IMR-90 (cell line): Measurements from ENCODE around the gene ZNF575. TPM values are rescaled to one million over a fixed set of nuclear protein-coding genes. Genes with fewer than 3 reads are reported as not detected.

Experiments
- ATAC-seq: fragments of 200-7000 bp; cut with Tn5 transposase; 2 replicates; pipeline ENCODE4 v1.9.1; 2020; ENCODE audit warnings: low read depth, mild to moderate bottlenecking, moderate library complexity
- BruUV-seq: library from RNA; stranded (reverse); fragments of 400-500 nt; replicated peaks from 2 replicates; lab custom pipeline; 2021; lab: Mats Ljungman, UMichigan
- CTCF ChIA-PET: fragments of 300-600 bp; formaldehyde crosslinking; extraction: SDS; loops from one replicate; lab custom pipeline; 2021; ENCODE audit warnings: antibody characterized with exemption; lab: Yijun Ruan, JAX
- POLR2A ChIA-PET: fragments of 300-600 bp; sonication (Branson Sonifier 250); formaldehyde crosslinking; loops from one replicate; lab custom pipeline; 2022; ENCODE audit warnings: antibody characterized with exemption; ENCODE audit not compliant: unreplicated experiment; lab: Charles Lee
- DNase-seq: peaks from one replicate; pipeline ENCODE4 v3.0.0; 2013
- H2AFZ ChIP-seq: replicated peaks from 2 replicates; pipeline ENCODE3; 2013; ENCODE audit warnings: low read length, mild to moderate bottlenecking; ENCODE audit not compliant: poor library complexity
- H2AK5ac ChIP-seq: 2 replicates; pipeline ENCODE4 v1.6.1; 2013; ENCODE audit warnings: low read depth, low read length, inconsistent platforms
- H2AK9ac ChIP-seq: replicated peaks from 2 replicates; pipeline ENCODE3; 2013; ENCODE audit warnings: mild to moderate bottlenecking, low read depth, low read length, moderate library complexity; ENCODE audit not compliant: poor library complexity
- H2BK120ac ChIP-seq: 2 replicates; pipeline ENCODE4 v1.6.1; 2013; ENCODE audit warnings: low read depth, low read length, inconsistent platforms
- H2BK15ac ChIP-seq: 3 replicates; pipeline ENCODE4 v1.6.1; 2013; ENCODE audit warnings: low read depth, low read length, inconsistent platforms
- H2BK20ac ChIP-seq: 2 replicates; pipeline ENCODE4 v1.6.1; 2013; ENCODE audit warnings: low read depth, mild to moderate bottlenecking, inconsistent platforms, low read length, moderate library complexity
- H2BK5ac ChIP-seq: 2 replicates; pipeline ENCODE4 v1.6.1; 2013; ENCODE audit warnings: mild to moderate bottlenecking, low read depth, low read length, inconsistent platforms; ENCODE audit not compliant: poor library complexity, severe bottlenecking
- H3K14ac ChIP-seq: replicated peaks from 2 replicates; pipeline ENCODE4 v1.6.1; 2013; ENCODE audit warnings: low read depth, low read length, inconsistent platforms
- H3K18ac ChIP-seq: 2 replicates; pipeline ENCODE4 v1.6.1; 2013; ENCODE audit warnings: low read depth, low read length, control low read depth
- H3K23ac ChIP-seq: 2 replicates; pipeline ENCODE4 v1.6.1; 2013; ENCODE audit warnings: low read depth, low read length, inconsistent platforms
- H3K27ac ChIP-seq: 2 replicates; pipeline ENCODE4 v1.5.1; 2013; ENCODE audit warnings: mild to moderate bottlenecking, control low read depth, low read length; ENCODE audit not compliant: insufficient read depth
- H3K27me3 ChIP-seq: 2 replicates; pipeline ENCODE4 v1.6.1; 2013; ENCODE audit warnings: low read length; ENCODE audit not compliant: control insufficient read depth, insufficient read depth
- H3K36me3 ChIP-seq: 2 replicates; pipeline ENCODE4 v1.6.1; 2013; ENCODE audit warnings: low read length, mixed read lengths; ENCODE audit not compliant: control insufficient read depth, insufficient read depth
- H3K4ac ChIP-seq: 2 replicates; pipeline ENCODE4 v1.6.1; 2013; ENCODE audit warnings: low read depth, low read length, inconsistent platforms
- H3K4me1 ChIP-seq: 2 replicates; pipeline ENCODE4 v1.6.1; 2013; ENCODE audit warnings: low read length, mixed read lengths; ENCODE audit not compliant: control insufficient read depth, insufficient read depth
- H3K4me2 ChIP-seq: 2 replicates; pipeline ENCODE4 v1.6.1; 2013; ENCODE audit warnings: low read depth, mild to moderate bottlenecking, control low read depth, low read length, moderate library complexity
- H3K4me3 ChIP-seq: 2 replicates; pipeline ENCODE4 v1.5.1; 2013; ENCODE audit warnings: low read depth, mild to moderate bottlenecking, control low read depth, low read length, moderate library complexity; ENCODE audit not compliant: insufficient read depth
- H3K56ac ChIP-seq: 2 replicates; pipeline ENCODE4 v1.6.1; 2013; ENCODE audit warnings: low read length, inconsistent platforms; ENCODE audit not compliant: insufficient read depth; ENCODE audit errors: extremely low read depth
- H3K79me1 ChIP-seq, 2 experiments: 2 replicates each; pipeline ENCODE4 v1.6.1; 2013; ENCODE audit warnings: low read length in 2 of 2, inconsistent platforms in 1 of 2, low read depth in 1 of 2
- H3K9ac ChIP-seq: 2 replicates; pipeline ENCODE4 v1.6.1; 2013; ENCODE audit warnings: low read depth, low read length, control low read depth
- H3K9me1 ChIP-seq: 2 replicates; pipeline ENCODE4 v1.6.1; 2013; ENCODE audit warnings: low read length, inconsistent platforms; ENCODE audit not compliant: insufficient read depth
- H3K9me3 ChIP-seq: 2 replicates; pipeline ENCODE4 v1.6.1; 2013; ENCODE audit warnings: low read length; ENCODE audit not compliant: control insufficient read depth, insufficient read depth
- H4K20me1 ChIP-seq: 2 replicates; pipeline ENCODE4 v1.6.1; 2013; ENCODE audit warnings: low read length, inconsistent platforms; ENCODE audit not compliant: insufficient read depth
- H4K5ac ChIP-seq: 2 replicates; pipeline ENCODE4 v1.6.1; 2013; ENCODE audit warnings: mild to moderate bottlenecking, low read depth, low read length, control low read depth
- H4K8ac ChIP-seq, 2 experiments: 2 replicates each; pipeline ENCODE4 v1.6.1; 2013; ENCODE audit warnings: low read depth in 2 of 2, low read length in 2 of 2, control low read depth in 1 of 2, inconsistent platforms in 1 of 2
- H4K91ac ChIP-seq: 2 replicates; pipeline ENCODE4 v1.6.1; 2013; ENCODE audit warnings: low read depth, low read length, inconsistent platforms; ENCODE audit not compliant: insufficient read depth
- CEBPB ChIP-seq: IDR thresholded peaks from 2 replicates; pipeline ENCODE4 v1.6.1; 2012; ENCODE audit warnings: low read depth, low read length, improper control_type of control experiment
- ELK1 ChIP-seq: fragments of 150-350 bp; IDR thresholded peaks from 2 replicates; pipeline ENCODE4 v1.6.1; 2016; ENCODE audit warnings: low read depth, mild to moderate bottlenecking, low read length, moderate library complexity, borderline replicate concordance
- MAZ ChIP-seq: IDR thresholded peaks from 2 replicates; pipeline ENCODE4 v1.6.1; 2012; ENCODE audit warnings: low read depth, mild to moderate bottlenecking, low read length, improper control_type of control experiment, moderate library complexity, borderline replicate concordance
- RCOR1 ChIP-seq: IDR thresholded peaks from 2 replicates; pipeline ENCODE4 v1.6.1; 2012; ENCODE audit warnings: mild to moderate bottlenecking, low read length, improper control_type of control experiment; ENCODE audit not compliant: insufficient replicate concordance
- WGBS, 2 experiments: methylation state at CpG; one replicate each; pipeline versions ENCODE4 v1.1.5 to v1.1.7; 2013; ENCODE audit warnings: missing lambda C conversion rate in 2 of 2; ENCODE audit not compliant: insufficient read length in 1 of 2; ENCODE audit errors: extremely low coverage in 2 of 2; 5-methylcytosine and 5-hydroxymethylcytosine counted together
- dilution Hi-C: fragments of 300-500 bp; cut with HindIII; formaldehyde crosslinking; loops from one replicate; pipeline ENCODE4 v1.14.3; 2018; ENCODE audit warnings: low sequenced_read_pairs; ENCODE audit not compliant: unreplicated experiment
- in situ Hi-C: fragments of 300-500 bp; cut with MboI; formaldehyde crosslinking; loops from 3 replicates; pipeline ENCODE4 v1.14.3; 2019; ENCODE audit warnings: low sequenced_read_pairs, inconsistent platforms, mixed read lengths
- intact Hi-C: fragments of 100-400 bp; cut with micrococcal nuclease; formaldehyde crosslinking; loops from 2 replicates; pipeline ENCODE4 v1.10.0; 2022
- polyA plus RNA-seq, 3 experiments: library from polyadenylated mRNA; depleted of rRNA; stranded (reverse); fragments of >200 nt; gene quantifications; 2 replicates each; pipeline ENCODE4 v1.2.3, GENCODE V29; 2012; ENCODE audit warnings: low replicate concordance in 1 of 3
- total RNA-seq: library from RNA; depleted of rRNA; stranded (reverse); fragments of >200 nt; gene quantifications from 2 replicates; pipeline ENCODE4 v1.2.3, GENCODE V29; 2012

Gene ZNF575
- total and polyA plus RNA-seq, 2 of the 4 experiments (the other 2 are of a cell fraction), result 0.77 TPM; not detected in 1

DNA sequence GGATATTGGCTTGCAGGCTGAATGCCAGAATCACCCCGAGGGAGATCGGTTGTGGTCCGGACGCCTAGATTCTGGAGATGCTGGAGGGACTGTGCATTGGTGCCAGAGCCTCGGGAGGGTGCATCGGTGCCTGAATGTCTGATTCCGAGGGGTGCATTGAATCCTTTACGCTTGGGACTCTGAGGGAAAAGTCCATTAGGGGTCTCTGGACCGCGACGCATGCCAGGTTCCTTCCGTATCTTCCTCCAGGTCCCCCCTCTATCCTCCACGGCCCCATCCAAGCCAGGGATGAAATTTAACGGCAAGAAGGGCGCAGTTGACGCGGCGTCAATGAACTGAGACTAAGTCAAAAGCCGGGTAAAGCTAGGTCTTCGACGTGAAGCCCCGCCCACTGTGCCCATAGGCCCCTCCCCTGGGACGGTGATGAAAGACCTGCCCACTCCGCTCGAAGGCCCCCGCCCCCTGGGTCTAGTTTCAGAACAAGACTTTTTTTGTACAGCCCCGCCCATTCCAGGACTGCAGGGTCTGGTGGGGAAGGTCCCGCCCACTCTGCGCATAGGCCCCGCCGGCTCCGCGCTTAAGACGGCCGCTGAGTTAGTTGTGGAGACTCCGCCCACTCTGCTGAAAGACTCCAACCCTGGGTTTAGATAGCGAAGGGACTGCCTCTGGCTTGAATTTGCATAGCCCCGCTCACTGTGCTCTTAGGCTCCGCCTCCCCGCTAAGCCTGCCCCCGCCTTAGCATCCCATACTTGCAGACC, 737 bp downstream of the ZNF575 start:
- peak; percentile 99 for DNase-seq
- H2AK5ac ChIP-seq, result peak overlapping the region; percentile 31; the same call in 1 of the 2 replicates
- peak overlapping the region; percentile 77 to 84 for H4K8ac ChIP-seq
- 0 out of 2 replicates have a peak, but pooled peaks cover 1% of the 10 kb centered on the region for H3K36me3 ChIP-seq
- in situ Hi-C loops (no loop called here), intact Hi-C loops (loop anchor here (2.0 kb wide), 1 partner anchor 61 kb away; no protein-coding TSS in a partner anchor), dilution Hi-C loops (no loop called here)
- H4K91ac ChIP-seq, result peak overlapping the region; percentile 55
- 0 out of 2 replicates have a peak overlapping the region, but pooled peaks have one; percentile 3 for H2BK20ac ChIP-seq
- no TSS peak for BruUV-seq
- H2BK120ac ChIP-seq, result 0 out of 2 replicates have a peak overlapping the region, but pooled peaks have one; percentile 44
- peak overlapping the region; percentile 18 for H2BK5ac ChIP-seq
- ATAC-seq, result peak; percentile 91
- TF ChIP-seq CEBPB (peak; percentile 89), ELK1 (no peak), MAZ (peak; percentile 97), RCOR1 (no peak)
- H2BK15ac ChIP-seq, result peak overlapping the region; percentile 29; the same call in 1 of the 3 replicates
- H3K4me1 ChIP-seq, result peaks cover 3% of the 10 kb centered on the region; the same call in 1 of the 2 replicates
- WGBS, 2 experiments, result 1% methylated on average over 23 of the region's 41 CpGs; no CpG with 5 or more reads in 1 of the 2 experiments
- peaks cover 0 to 6% of the 10 kb centered on the region in 2 experiments; a peak in 1 of 4 replicates for H3K79me1 ChIP-seq
- H3K9ac ChIP-seq, result peak overlapping the region; percentile 11
- peak overlapping the region; percentile 81 for H3K4ac ChIP-seq
- CTCF ChIA-PET, result interaction anchor here (1.0 to 1.2 kb wide), 2 partner anchors 22 to 241 kb away, joined by 3 to 4 read pairs; no protein-coding TSS in a partner anchor
- peak overlapping the region; percentile 87 for H2AFZ ChIP-seq
- 0 out of 2 replicates have a peak overlapping the region, but pooled peaks have one; percentile 53 for H3K14ac ChIP-seq
- H3K9me1 ChIP-seq, result peaks cover 12% of the 10 kb centered on the region; the same call in 1 of the 2 replicates
- H3K9me3 ChIP-seq, result no peaks in the 10 kb centered on the region
- POLR2A ChIA-PET, result interaction anchor here (0.6 to 1.1 kb wide), 2 partner anchors 9 to 29 kb away, joined by 3 to 5 read pairs; no protein-coding TSS in a partner anchor
- H3K27ac ChIP-seq, result peak overlapping the region; percentile 42
- H2AK9ac ChIP-seq, result peak overlapping the region; percentile 97
- H4K20me1 ChIP-seq, result peaks cover 5% of the 10 kb centered on the region
- H3K23ac ChIP-seq, result 0 out of 2 replicates have a peak overlapping the region, but pooled peaks have one; percentile 60
- H3K27me3 ChIP-seq, result no peaks in the 10 kb centered on the region
- peak overlapping the region; percentile 69; the same call in 1 of the 2 replicates for H3K56ac ChIP-seq
- peak overlapping the region; percentile 87 for H3K4me2 ChIP-seq
- no peak overlapping the region for H3K18ac ChIP-seq
- H3K4me3 ChIP-seq, result peak overlapping the region; percentile 55
- H4K5ac ChIP-seq, result peak overlapping the region; percentile 6; the same call in 1 of the 2 replicates
